Breast epithelium (tissue), 4 donors: ENCODE measurements around the gene OSBPL5. TPM values are rescaled to one million over a fixed set of nuclear protein-coding genes. Genes with fewer than 3 reads are reported as not detected.

Source experiments
- DNase-seq, 2 donors: peaks; one replicate each; pipeline ENCODE4 v3.0.0-alpha.2; 2019; ENCODE audit warnings: low spot score in 2 of 2
- H3K27ac ChIP-seq, 2 donors: fragments of 200-600 bp; sonication (generic) in 1 of 2; one replicate each; pipeline ENCODE4 v1.5.1; 2016 to 2019; ENCODE audit warnings: mild to moderate bottlenecking in 1 of 2
- H3K27me3 ChIP-seq, 2 donors: fragments of 200-600 bp; sonication (generic) in 1 of 2; one replicate each; pipeline versions ENCODE4 v1.5.1 to v1.6.0; 2017 to 2019; ENCODE audit warnings: control low read depth in 1 of 2, mild to moderate bottlenecking in 1 of 2
- H3K36me3 ChIP-seq: fragments of 200-600 bp; one replicate; pipeline ENCODE4 v1.5.1; 2019
- H3K4me1 ChIP-seq, 2 donors: fragments of 200-600 bp; sonication (generic); one replicate each; pipeline ENCODE4 v1.5.1; 2016 to 2019; ENCODE audit warnings: control low read depth in 1 of 2
- H3K4me3 ChIP-seq, 3 donors: fragments of 200-600 bp; sonication (generic); 1 replicate in 2 of 3; 2 replicates in 1 of 3; pipeline ENCODE4 v1.5.1; 2016 to 2019; ENCODE audit warnings: mild to moderate bottlenecking in 3 of 3, moderate library complexity in 2 of 3
- H3K9me3 ChIP-seq, 2 donors: fragments of 200-600 bp; sonication (generic) in 1 of 2; one replicate each; pipeline ENCODE4 v1.5.1; 2016 to 2019; ENCODE audit warnings: control low read depth in 1 of 2
- CTCF ChIP-seq, 3 donors: fragments of 450-650 bp; IDR thresholded peaks; one replicate each; pipeline ENCODE4 v1.5.1; 2016 to 2017; ENCODE audit warnings: antibody characterized with exemption in 3 of 3, mild to moderate bottlenecking in 3 of 3, moderate library complexity in 3 of 3
- POLR2A ChIP-seq: fragments of 450-650 bp; IDR thresholded peaks from one replicate; pipeline ENCODE4 v1.6.1; 2016; ENCODE audit warnings: antibody characterized with exemption, mild to moderate bottlenecking, moderate library complexity
- POLR2AphosphoS5 ChIP-seq, 3 donors: sonication (generic); formaldehyde crosslinking; IDR thresholded peaks; one replicate each; pipeline ENCODE4 v1.6.1; 2017; ENCODE audit warnings: antibody characterized with exemption in 3 of 3
- intact Hi-C: fragments of 100-400 bp; cut with DNase I; formaldehyde crosslinking; loops from one replicate; pipeline ENCODE4 v1.15.1; 2023; ENCODE audit warnings: low total_unique reads
- total RNA-seq, 3 donors: library from RNA; depleted of rRNA; stranded (reverse); fragments of >200 nt; gene quantifications; one replicate each; pipeline ENCODE4 v1.1.0, GENCODE V29; 2016

The OSBPL5 gene
- total RNA-seq, 3 donors from 2014 or later = 25.3 to 64.2 (median 27.8) TPM

- Histone ChIP-seq H3K27ac (no peak overlapping the region), H3K4me3 (no peak overlapping the region), H3K36me3 (no peaks in the 10 kb centered on the region), H3K4me1 (no peaks in the 10 kb centered on the region), H3K9me3 (no peaks in the 10 kb centered on the region), H3K27me3 (no peaks in the 10 kb centered on the region)
- no peak for DNase-seq
- intact Hi-C loops = no loop called here
- TF ChIP-seq POLR2A (no peak), POLR2AphosphoS5 (IDR thresholded peaks at IDR 0.05) (no peak), CTCF (IDR thresholded peaks at IDR 0.05) (no peak)
These were observed 29.1 kb upstream of the OSBPL5 start for GRCh38 chr11:3194016-3194816.

GRCh38 chr11:3193373-3194015 lies 28.4 kb upstream of the OSBPL5 start:
- Histone ChIP-seq H3K27ac (no peak overlapping the region), H3K4me1 (no peaks in the 10 kb centered on the region), H3K27me3 (no peaks in the 10 kb centered on the region), H3K4me3 (no peak overlapping the region), H3K9me3 (no peaks in the 10 kb centered on the region), H3K36me3 (no peaks in the 10 kb centered on the region)
- intact Hi-C loops = no loop called here
- TF ChIP-seq CTCF (IDR thresholded peaks at IDR 0.05) = no peak
- TF ChIP-seq POLR2AphosphoS5 (IDR thresholded peaks at IDR 0.05) = no peak
- TF ChIP-seq POLR2A = no peak
- peak in 1 of 2 donors; percentile 44 for DNase-seq

GRCh38 chr11:3192511-3193372 lies 27.6 kb upstream of the OSBPL5 start:
- no peak overlapping the region for H3K27ac ChIP-seq
- no peak for DNase-seq
- H3K9me3 ChIP-seq = no peaks in the 10 kb centered on the region
- H3K27me3 ChIP-seq = no peaks in the 10 kb centered on the region
- H3K4me1 ChIP-seq = no peaks in the 10 kb centered on the region
- intact Hi-C loops = no loop called here
- no peak overlapping the region for H3K4me3 ChIP-seq
- TF ChIP-seq CTCF (IDR thresholded peaks at IDR 0.05) = no peak
- no peak for TF ChIP-seq POLR2AphosphoS5 (IDR thresholded peaks at IDR 0.05)
- no peak for TF ChIP-seq POLR2A
- no peaks in the 10 kb centered on the region for H3K36me3 ChIP-seq

GRCh38 chr11:3191586-3192324 lies 26.6 kb upstream of the OSBPL5 start:
- intact Hi-C loops = no loop called here
- Histone ChIP-seq H3K27ac (no peak overlapping the region), H3K9me3 (no peaks in the 10 kb centered on the region), H3K4me3 (no peak overlapping the region), H3K36me3 (no peaks in the 10 kb centered on the region), H3K4me1 (no peaks in the 10 kb centered on the region), H3K27me3 (no peaks in the 10 kb centered on the region)
- DNase-seq = no peak
- TF ChIP-seq POLR2AphosphoS5 (IDR thresholded peaks at IDR 0.05) (no peak), POLR2A (no peak), CTCF (IDR thresholded peaks at IDR 0.05) (no peak)
